HG02852 (cell line): ENCODE data around the gene TALDO1.

Experiments
- ATAC-seq: cut with Tn5 transposase; IDR thresholded peaks from one replicate; pipeline ENCODE4 v1.9.1; 2021; ENCODE audit warnings: mild to moderate bottlenecking, moderate library complexity; ENCODE audit not compliant: unreplicated experiment

Gene TALDO1

GRCh38 chr11:798093-798713, 50.9 kb downstream of the TALDO1 start, which contains the start of gene SLC25A22:
Gene SLC25A22, minus strand, starts transcription at chr11:798281. Its CDS starts 3,275 bp downstream, at chr11:795006.
- ATAC-seq: peak; percentile 64

- ATAC-seq: no peak
Observed at GRCh38 chr11:799641-800316, 52.5 kb downstream of the TALDO1 start.

- no peak for ATAC-seq
Observed at GRCh38 chr11:800473-800872, 53.2 kb downstream of the TALDO1 start.

- no peak for ATAC-seq
Observed at GRCh38 chr11:801097-801780, 54.0 kb downstream of the TALDO1 start.

DNA sequence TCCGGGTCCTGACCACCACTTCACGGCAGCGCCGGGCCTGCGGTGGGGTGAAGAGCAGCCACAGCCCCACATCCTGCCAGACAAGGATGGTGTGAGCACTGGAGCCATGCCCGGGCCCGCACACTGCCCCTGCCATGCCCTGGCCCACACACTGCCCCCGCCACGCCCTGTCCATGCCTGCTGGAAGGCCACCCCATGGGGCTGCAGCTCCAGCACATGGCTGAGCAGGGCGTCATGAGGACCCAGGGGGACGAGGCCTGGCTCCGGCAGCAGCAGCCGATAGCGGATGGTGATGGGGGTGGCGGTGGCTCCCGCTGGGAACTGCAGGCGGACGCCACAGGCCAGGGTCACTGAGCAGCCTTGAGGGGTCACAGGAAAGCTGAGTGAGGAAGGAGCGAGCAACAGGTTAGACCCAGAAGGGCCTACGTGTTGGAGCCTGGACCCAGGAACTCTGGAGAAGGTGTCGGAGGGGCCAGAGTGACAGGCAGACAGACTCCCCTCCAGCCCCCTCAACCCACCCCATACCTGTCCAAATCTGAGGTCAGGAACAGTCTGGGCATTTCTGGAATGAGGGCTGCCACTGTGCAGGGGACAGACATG, 54.9 kb downstream of the TALDO1 start:
- no peak for ATAC-seq

DNA sequence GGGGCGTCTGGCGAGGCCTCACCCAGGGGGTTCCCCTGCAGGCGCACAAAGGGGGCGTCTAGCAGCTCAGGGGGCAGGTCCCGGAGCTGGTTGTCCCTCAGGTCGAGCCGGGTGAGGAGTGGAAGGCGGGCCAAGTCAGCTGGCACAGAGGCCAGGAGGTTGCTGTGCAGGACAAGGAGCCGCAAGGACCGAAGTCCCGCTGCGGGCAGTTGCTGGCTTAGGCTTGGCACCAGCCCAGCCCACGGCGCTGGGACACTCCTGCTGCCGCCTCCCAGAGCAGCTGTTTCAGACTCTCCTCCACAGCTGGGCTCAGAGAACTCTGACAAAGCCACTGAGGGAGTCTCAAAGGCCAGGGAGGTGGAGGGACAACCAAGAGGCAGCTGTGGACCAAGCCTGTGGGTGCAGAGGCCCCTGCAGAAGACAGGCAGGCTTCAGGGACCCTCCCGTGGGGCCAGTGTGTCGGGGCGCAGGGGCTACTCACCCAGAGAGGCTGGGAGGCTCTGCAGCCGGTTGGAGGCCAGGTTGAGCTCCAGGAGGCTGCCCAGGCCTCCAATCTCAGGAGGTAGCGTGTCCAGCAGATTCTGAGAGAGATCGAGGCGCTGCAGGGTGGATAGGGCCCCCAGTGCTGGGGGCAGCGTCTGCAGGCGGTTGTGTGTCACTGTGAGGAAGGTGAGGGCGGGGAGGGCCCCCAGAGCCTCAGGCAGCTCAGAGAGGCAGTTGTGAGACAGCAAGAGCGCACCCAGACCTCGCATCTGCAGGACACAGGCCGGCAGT, 55.6 kb downstream of the TALDO1 start:
- ATAC-seq: no peak

DNA sequence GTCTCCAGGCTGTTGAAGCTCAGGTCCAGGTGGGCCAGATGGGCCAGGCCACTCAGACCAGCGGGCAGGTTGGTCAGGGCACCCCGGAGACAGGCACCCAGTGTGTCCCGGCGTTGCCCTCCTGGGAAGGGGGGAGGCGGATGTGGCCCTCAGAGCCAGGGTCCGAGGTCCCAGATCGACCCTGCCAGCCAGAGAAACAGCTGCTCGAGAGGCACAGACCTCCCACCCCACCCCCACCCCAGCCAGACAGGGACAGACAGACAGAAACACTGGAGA, 56.1 kb downstream of the TALDO1 start:
- ATAC-seq: no peak

GRCh38 chr11:803770-804598, 56.7 kb downstream of the TALDO1 start:
- ATAC-seq: no peak

DNA sequence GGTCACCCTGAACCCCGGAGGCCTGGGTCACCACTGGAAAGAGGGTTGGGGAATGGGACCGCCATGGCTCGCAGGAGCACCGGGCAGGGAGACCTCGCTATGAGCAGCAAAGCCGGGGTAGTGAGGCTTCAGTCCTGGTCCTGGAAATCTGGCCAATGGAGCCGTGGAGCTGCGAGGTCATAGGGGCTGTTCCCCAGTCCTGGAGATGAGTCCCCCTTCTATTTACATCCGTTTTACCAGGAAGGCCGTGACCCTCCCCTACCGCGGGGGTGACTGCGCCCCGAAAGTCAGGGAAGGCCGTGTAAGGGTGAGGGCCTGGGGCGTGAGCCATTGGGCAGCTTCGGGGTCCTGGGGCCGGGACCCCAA, 57.3 kb downstream of the TALDO1 start:
- ATAC-seq: no peak

- ATAC-seq: no peak
Observed at GRCh38 chr11:808427-809286, 61.4 kb downstream of the TALDO1 start.

DNA sequence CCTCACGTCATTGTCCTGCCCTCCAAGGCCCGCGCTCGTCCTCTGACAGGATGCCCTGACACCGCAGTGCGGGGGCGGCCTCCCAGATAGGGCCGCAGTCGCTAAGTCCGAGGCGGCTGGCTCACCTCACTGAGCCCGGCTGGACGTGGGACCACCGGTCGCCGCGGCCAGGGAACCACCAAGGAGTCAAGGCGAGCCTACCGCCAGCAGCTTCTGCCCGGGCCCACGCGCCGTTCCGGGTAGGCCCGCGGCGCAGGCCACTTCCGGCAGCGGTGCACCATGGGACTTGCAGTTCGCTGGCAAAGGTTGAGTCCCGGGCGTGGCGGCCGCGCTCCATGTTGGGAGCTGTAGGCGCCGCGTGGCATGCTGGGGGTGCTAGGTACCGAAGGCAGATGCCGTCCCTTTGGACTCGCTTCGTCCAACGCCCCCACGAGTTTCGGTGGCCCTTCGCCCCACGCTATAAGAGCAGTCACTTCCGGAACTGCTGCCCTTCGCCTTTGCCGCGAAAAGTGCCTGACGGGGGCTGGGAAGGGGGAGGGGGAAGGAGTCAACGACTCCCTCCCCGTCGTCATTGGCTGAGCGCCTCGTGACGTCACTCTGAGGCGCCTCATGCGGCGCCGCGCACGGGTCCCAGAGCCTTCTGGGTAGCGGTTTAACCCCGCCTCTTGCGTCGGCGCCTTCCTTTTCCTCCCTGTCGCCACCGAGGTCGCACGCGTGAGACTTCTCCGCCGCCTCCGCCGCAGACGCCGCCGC, 62.2 kb downstream of the TALDO1 start, which contains the start of gene RPLP2:
Gene RPLP2 (plus strand): TSS at position 681 of the 753 bp plus-strand sequence. CDS start 268 bp downstream, outside the sequence.
- ATAC-seq: peak; percentile 65

GRCh38 chr11:810040-810567, 62.8 kb downstream of the TALDO1 start:
- peak; percentile 11 for ATAC-seq

- ATAC-seq: no peak
Observed at GRCh38 chr11:811446-812245, 64.4 kb downstream of the TALDO1 start.

DNA sequence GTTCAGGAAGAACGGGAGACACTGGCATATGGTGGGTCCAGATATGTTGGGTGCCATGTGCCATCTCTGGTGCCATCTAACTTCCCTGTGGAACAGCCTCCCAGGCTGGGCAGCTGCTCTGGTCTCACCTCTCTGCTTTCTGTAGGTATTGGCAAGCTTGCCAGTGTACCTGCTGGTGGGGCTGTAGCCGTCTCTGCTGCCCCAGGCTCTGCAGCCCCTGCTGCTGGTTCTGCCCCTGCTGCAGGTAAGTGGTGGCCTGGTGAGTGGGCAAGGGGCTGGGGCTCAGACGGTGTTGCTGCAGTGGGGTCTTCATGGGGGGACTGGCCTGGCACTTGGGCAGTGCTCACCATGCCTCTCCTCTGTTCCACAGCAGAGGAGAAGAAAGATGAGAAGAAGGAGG, 65.1 kb downstream of the TALDO1 start:
- no peak for ATAC-seq

GRCh38 chr11:813072-813455, 65.8 kb downstream of the TALDO1 start:
- no peak for ATAC-seq

DNA sequence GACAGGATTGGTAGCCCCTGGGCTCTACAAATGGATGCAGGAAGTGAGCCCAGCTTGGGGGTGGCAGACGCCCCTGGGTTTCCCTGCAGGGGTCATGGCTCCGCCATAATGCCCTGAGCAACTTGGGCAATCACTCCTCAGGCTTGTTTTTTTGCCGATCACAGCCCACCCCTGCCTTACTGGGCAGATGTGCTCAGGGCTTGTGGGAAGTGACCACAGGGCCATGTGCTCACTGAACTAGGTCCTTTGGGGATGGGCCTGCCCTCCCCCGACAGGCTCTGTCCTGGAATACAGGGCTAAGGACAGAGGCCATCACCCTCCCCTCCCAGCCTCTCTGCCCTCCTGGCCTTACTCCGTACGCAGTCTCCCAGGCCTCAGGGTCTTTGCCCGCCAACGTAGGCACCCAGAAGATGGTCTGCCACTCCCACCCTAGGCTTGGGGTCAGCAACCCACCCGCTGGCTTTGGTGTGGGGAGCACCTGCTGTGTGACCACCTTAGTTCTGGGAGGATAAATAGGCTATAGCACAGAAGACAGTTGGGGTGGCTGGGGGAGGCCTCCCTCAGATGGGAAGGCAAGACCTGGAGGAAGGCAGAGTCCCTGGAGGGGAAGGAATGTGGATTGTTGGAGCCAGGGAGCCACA, 66.3 kb downstream of the TALDO1 start:
- no peak for ATAC-seq
